ENCODE data around the gene ZSCAN5A. TPM values are rescaled to one million over a fixed set of nuclear protein-coding genes. Genes with fewer than 3 reads are reported as not detected.

Gene ZSCAN5A
- total RNA-seq, 1 experiment from 2014 or later, result 10.4 TPM

DNA sequence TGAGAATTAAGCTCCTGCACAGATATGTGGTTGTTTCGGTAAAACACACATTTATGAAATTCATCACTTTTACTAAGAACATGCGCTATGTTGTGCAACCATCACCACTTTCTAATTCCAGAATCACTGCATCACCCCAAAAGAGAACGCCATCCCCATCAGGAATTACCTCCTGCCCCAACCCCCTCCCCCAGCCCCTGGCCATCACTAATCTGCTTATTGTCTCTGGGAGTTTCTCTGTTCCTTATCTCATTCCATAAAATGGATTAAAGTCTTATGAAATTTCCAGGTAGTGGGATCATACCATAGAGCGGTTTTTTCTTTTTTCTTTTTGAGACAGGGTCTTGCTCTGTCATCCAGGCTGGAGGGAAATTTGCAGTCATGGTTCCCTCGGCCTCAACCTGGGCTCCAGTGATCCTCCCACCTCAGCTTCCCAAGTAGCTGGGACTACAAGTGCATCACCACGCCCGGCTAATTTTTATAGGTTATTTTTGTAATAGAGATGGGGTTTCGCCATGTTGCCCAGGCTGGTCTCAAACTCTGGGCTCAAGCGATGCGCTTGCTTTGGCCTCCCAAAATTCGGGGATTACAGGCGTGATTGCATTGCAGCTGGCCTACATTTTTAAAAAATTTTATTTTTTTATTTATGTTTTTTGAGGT is 120.5 kb downstream of the ZSCAN5A start:
- ATAC-seq, result no peak
- no peak overlapping the region for H3K27ac Mint-ChIP-seq
- CTCF ChIA-PET, result interaction anchor here (1.0 to 1.3 kb wide), 2 partner anchors 32 to 115 kb away, joined by 3 read pairs; no protein-coding TSS in a partner anchor

DNA sequence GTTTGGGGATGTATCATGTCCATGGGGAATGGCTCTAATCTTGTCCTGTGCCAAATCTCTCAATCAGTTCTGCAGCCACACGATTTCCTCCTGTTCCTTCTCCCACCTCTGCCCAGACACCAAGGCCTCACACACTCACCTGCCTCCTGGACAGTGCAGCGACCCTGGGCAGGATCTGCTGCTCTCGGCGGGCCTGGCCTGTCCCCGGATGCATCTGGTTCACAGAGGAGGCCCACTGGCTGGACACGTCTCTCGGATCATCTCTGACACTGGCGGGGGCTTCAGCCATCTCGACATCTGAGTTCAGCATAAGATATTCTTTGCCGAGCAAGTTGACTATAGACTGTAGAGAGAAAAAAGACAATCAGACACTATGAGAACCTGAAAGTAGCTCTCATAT is 122.9 kb downstream of the ZSCAN5A start:
- peaks cover 4% of the 10 kb centered on the region; the same call in 1 of the 2 replicates for H3K27me3 Mint-ChIP-seq (ENCODE audit: low read depth)
- H3K9me3 Mint-ChIP-seq, result no peaks in the 10 kb centered on the region
- H3K4me3 Mint-ChIP-seq, result no peak overlapping the region
- no peak for DNase-seq (ENCODE audit: low spot score)
- ATAC-seq, result no peak
- no peaks in the 10 kb centered on the region for H3K4me1 Mint-ChIP-seq
- ChIA-PET CTCF (interaction anchor here (1.0 kb wide), 1 partner anchor 37 kb away, joined by 3 read pairs; no protein-coding TSS in a partner anchor), POLR2A (no interaction called here)
- TF ChIP-seq ZNF425 (CRISPR knock-in tag; conservative IDR thresholded peaks at IDR 0.05) (no peak), ATF6 (CRISPR knock-in tag; IDR thresholded peaks at IDR 0.05) (no peak), HMGA2 (CRISPR knock-in tag; IDR thresholded peaks at IDR 0.05) (no peak), HMGXB4 (CRISPR knock-in tag; IDR thresholded peaks at IDR 0.05) (no peak), SMAD3 (CRISPR knock-in tag; IDR thresholded peaks at IDR 0.05; ENCODE audit: borderline replicate concordance) (no peak), ATF1 (CRISPR knock-in tag; IDR thresholded peaks at IDR 0.05) (no peak)
- TF ChIP-seq, protein P1, sequence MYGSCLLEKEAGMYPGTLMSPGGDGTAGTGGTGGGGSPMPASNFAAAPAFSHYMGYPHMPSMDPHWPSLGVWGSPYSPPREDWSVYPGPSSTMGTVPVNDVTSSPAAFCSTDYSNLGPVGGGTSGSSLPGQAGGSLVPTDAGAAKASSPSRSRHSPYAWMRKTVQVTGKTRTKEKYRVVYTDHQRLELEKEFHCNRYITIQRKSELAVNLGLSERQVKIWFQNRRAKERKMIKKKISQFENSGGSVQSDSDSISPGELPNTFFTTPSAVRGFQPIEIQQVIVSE (CRISPR knock-in tag; IDR thresholded peaks at IDR 0.05; ENCODE audit: borderline replicate concordance), result no peak
- TF ChIP-seq, protein P2, sequence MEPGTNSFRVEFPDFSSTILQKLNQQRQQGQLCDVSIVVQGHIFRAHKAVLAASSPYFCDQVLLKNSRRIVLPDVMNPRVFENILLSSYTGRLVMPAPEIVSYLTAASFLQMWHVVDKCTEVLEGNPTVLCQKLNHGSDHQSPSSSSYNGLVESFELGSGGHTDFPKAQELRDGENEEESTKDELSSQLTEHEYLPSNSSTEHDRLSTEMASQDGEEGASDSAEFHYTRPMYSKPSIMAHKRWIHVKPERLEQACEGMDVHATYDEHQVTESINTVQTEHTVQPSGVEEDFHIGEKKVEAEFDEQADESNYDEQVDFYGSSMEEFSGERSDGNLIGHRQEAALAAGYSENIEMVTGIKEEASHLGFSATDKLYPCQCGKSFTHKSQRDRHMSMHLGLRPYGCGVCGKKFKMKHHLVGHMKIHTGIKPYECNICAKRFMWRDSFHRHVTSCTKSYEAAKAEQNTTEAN (CRISPR knock-in tag; IDR thresholded peaks at IDR 0.05), result no peak
- TF ChIP-seq, protein P3, sequence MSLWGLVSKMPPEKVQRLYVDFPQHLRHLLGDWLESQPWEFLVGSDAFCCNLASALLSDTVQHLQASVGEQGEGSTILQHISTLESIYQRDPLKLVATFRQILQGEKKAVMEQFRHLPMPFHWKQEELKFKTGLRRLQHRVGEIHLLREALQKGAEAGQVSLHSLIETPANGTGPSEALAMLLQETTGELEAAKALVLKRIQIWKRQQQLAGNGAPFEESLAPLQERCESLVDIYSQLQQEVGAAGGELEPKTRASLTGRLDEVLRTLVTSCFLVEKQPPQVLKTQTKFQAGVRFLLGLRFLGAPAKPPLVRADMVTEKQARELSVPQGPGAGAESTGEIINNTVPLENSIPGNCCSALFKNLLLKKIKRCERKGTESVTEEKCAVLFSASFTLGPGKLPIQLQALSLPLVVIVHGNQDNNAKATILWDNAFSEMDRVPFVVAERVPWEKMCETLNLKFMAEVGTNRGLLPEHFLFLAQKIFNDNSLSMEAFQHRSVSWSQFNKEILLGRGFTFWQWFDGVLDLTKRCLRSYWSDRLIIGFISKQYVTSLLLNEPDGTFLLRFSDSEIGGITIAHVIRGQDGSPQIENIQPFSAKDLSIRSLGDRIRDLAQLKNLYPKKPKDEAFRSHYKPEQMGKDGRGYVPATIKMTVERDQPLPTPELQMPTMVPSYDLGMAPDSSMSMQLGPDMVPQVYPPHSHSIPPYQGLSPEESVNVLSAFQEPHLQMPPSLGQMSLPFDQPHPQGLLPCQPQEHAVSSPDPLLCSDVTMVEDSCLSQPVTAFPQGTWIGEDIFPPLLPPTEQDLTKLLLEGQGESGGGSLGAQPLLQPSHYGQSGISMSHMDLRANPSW (CRISPR knock-in tag; conservative IDR thresholded peaks at IDR 0.05; ENCODE audit: low read depth), result no peak
- TF ChIP-seq, protein P4, sequence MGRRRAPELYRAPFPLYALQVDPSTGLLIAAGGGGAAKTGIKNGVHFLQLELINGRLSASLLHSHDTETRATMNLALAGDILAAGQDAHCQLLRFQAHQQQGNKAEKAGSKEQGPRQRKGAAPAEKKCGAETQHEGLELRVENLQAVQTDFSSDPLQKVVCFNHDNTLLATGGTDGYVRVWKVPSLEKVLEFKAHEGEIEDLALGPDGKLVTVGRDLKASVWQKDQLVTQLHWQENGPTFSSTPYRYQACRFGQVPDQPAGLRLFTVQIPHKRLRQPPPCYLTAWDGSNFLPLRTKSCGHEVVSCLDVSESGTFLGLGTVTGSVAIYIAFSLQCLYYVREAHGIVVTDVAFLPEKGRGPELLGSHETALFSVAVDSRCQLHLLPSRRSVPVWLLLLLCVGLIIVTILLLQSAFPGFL (CRISPR knock-in tag; IDR thresholded peaks at IDR 0.05; ENCODE audit: borderline replicate concordance), result no peak
- TF ChIP-seq, protein P5, sequence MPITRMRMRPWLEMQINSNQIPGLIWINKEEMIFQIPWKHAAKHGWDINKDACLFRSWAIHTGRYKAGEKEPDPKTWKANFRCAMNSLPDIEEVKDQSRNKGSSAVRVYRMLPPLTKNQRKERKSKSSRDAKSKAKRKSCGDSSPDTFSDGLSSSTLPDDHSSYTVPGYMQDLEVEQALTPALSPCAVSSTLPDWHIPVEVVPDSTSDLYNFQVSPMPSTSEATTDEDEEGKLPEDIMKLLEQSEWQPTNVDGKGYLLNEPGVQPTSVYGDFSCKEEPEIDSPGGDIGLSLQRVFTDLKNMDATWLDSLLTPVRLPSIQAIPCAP (CRISPR knock-in tag; IDR thresholded peaks at IDR 0.05), result no peak
- no peak overlapping the region for H3K27ac Mint-ChIP-seq
- H3K36me3 Mint-ChIP-seq, result no peaks in the 10 kb centered on the region

More for the DNA sequence above, 120.5 kb downstream of the ZSCAN5A start:
- no peaks in the 10 kb centered on the region for H3K9me3 Mint-ChIP-seq
- no peak for DNase-seq (ENCODE audit: low spot score)
- POLR2A ChIA-PET, result interaction anchor here (0.7 kb wide), 1 partner anchor 133 kb away, joined by 3 read pairs; no protein-coding TSS in a partner anchor
- H3K4me3 Mint-ChIP-seq, result no peak overlapping the region
- no peak for TF ChIP-seq E2F4 (CRISPR knock-in tag; IDR thresholded peaks at IDR 0.05; ENCODE audit: borderline replicate concordance, low read depth)
- TF ChIP-seq ZNF671 (CRISPR knock-in tag; IDR thresholded peaks at IDR 0.05), result no peak
- H3K36me3 Mint-ChIP-seq, result no peaks in the 10 kb centered on the region
- H3K27me3 Mint-ChIP-seq (ENCODE audit: low read depth), result peaks cover 4% of the 10 kb centered on the region; the same call in 1 of the 2 replicates
- no peaks in the 10 kb centered on the region for H3K4me1 Mint-ChIP-seq

All from WTC11 (cell line).